Esophagus muscularis mucosa (tissue), 4 donors: ENCODE data around the gene P2RX7.

ENCODE experiments used
- EP300 ChIP-seq: sonication (generic); formaldehyde crosslinking; IDR thresholded peaks from one replicate; pipeline ENCODE4 v1.6.1; 2017; ENCODE audit warnings: antibody characterized with exemption
- POLR2A ChIP-seq: fragments of 450-650 bp; IDR thresholded peaks from one replicate; pipeline ENCODE4 v1.6.1; 2017; ENCODE audit warnings: antibody characterized with exemption, moderate library complexity, mild to moderate bottlenecking, low read depth
- TF ChIP-seq, protein P1 (sequence below), 3 experiments: fragments of 200-600 bp in 2 of 3; fragments of 450-650 bp in 1 of 3; sonication (generic) in 2 of 3; IDR thresholded peaks; one replicate each; pipeline ENCODE4 v1.5.1; 2017 to 2019; ENCODE audit warnings: antibody characterized with exemption in 3 of 3, mild to moderate bottlenecking in 2 of 3, moderate library complexity in 1 of 3

DNA sequence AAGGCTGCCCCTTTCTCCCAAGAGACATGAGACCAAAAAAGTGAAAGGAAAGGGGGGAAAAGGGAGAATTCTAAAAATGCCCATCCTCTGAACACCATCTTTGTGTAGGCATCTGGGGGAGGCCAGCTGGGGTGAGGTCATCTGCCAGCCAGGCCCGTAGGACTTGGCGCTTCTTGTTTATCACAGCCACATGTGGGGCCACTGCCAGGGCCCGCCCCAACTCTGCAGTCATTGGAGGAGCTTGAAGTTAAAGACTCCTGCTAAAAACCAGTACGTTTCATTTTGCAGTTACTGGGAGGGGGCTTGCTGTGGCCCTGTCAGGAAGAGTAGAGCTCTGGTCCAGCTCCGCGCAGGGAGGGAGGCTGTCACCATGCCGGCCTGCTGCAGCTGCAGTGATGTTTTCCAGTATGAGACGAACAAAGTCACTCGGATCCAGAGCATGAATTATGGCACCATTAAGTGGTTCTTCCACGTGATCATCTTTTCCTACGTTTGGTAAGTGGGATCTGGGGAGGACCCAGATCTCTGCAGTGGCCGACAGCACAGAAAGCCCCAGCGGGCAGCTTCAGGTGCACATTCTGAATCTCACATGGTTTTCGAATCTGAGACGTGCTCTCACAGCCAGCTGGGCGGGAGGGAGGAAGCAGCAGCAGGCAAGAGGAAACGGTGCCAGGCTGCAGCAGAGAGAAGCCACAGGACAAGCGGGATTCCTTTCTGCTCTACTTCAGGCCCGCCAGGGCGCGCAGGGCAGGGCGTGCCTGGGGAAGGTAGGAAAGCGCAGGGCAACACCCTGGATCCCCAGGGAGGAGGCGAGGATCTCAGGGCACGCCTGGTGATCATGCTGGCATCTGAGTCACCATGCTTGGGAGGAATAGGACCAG, at the start of gene P2RX7:
- TF ChIP-seq, protein P1, sequence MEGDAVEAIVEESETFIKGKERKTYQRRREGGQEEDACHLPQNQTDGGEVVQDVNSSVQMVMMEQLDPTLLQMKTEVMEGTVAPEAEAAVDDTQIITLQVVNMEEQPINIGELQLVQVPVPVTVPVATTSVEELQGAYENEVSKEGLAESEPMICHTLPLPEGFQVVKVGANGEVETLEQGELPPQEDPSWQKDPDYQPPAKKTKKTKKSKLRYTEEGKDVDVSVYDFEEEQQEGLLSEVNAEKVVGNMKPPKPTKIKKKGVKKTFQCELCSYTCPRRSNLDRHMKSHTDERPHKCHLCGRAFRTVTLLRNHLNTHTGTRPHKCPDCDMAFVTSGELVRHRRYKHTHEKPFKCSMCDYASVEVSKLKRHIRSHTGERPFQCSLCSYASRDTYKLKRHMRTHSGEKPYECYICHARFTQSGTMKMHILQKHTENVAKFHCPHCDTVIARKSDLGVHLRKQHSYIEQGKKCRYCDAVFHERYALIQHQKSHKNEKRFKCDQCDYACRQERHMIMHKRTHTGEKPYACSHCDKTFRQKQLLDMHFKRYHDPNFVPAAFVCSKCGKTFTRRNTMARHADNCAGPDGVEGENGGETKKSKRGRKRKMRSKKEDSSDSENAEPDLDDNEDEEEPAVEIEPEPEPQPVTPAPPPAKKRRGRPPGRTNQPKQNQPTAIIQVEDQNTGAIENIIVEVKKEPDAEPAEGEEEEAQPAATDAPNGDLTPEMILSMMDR (IDR thresholded peaks at IDR 0.05) = no peak
- TF ChIP-seq POLR2A (no peak), EP300 (no peak)
